Measurements from ENCODE around the gene HENMT1. TPM values are rescaled to one million over a fixed set of nuclear protein-coding genes. Genes with fewer than 3 reads are reported as not detected.

The HENMT1 gene
- 1.6 and 6.7 TPM in 2 replicates for total RNA-seq

DNA sequence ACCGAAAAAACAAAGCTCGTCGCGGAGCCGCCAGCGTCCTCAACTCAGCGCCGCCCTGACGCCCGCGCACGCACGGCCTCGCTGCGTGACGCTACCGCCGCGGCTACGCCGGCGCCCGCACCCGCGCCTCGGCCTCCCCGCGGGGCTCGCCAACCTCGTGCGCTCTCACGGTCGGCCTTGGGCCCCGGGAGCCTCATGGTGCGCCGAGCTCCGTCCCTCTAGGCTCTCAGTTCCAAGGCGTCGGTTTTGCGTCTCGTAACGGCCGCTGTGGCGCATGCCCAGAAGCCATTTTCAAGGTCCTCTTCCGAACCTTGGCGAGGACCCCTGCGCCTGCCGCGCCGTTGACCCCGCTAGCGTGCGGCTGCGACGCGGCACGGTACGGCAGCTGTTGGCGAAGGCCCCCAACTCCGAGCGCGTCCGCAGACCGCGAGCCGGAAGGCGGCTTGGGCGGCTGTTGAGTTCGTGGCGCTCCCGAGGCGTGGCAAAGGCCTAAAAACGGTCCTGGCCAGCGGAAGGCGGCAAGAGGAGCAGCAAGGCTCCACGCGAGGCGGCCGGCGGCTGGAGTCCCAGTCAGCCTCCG lies at the start of gene HENMT1:
TSS of gene HENMT1 (minus strand) at position 64 of the 580 bp plus-strand sequence. CDS start 1,209 bp downstream, outside the sequence.

GRCh38 chr1:108691942-108692723 lies 31.2 kb upstream of the HENMT1 start, which contains the start of gene PRPF38B:
Gene PRPF38B, plus strand, starts transcription at chr1:108692310. Its CDS starts 282 bp downstream, at chr1:108692592.

Other genes with a start within 250 kb of the HENMT1 start
- not detected in 2 replicates for gene NBPF6, start 210.8 kb downstream of the HENMT1 start, total RNA-seq
- 2.1 and 2.7 TPM in 2 replicates for gene EEIG2, start 101.0 kb downstream of the HENMT1 start, total RNA-seq
- gene PRPF38B, start 31.2 kb upstream of the HENMT1 start, total RNA-seq, result 9.8 and 11.4 TPM in 2 replicates
- not detected in 2 replicates for gene FNDC7, start 51.8 kb upstream of the HENMT1 start, total RNA-seq
- gene STXBP3, start 85.6 kb upstream of the HENMT1 start, total RNA-seq, result 21.5 and 61.0 TPM in 2 replicates
- gene AKNAD1, start 196.0 kb upstream of the HENMT1 start, total RNA-seq, result 0.15 TPM in 1 of 2 replicates, not detected in the other
- 40.5 and 92.6 TPM in 2 replicates for gene GPSM2, start 215.9 kb upstream of the HENMT1 start, total RNA-seq